ENCODE data around the gene ASB6. TPM values are rescaled to one million over a fixed set of nuclear protein-coding genes. Genes with fewer than 3 reads are reported as not detected.

Gene ASB6, protein sequence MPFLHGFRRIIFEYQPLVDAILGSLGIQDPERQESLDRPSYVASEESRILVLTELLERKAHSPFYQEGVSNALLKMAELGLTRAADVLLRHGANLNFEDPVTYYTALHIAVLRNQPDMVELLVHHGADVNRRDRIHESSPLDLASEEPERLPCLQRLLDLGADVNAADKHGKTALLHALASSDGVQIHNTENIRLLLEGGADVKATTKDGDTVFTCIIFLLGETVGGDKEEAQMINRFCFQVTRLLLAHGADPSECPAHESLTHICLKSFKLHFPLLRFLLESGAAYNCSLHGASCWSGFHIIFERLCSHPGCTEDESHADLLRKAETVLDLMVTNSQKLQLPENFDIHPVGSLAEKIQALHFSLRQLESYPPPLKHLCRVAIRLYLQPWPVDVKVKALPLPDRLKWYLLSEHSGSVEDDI
- 10 to 100 TPM; 25.0 to 33.2 (median 28.1) TPM for total RNA-seq
- 10 to 100 TPM; 18.5 to 40.9 TPM for polyA plus RNA-seq
- total RNA-seq: 42.7 reads per million, percentile 68 among the genes with 10 or more reads in this experiment

DNA sequence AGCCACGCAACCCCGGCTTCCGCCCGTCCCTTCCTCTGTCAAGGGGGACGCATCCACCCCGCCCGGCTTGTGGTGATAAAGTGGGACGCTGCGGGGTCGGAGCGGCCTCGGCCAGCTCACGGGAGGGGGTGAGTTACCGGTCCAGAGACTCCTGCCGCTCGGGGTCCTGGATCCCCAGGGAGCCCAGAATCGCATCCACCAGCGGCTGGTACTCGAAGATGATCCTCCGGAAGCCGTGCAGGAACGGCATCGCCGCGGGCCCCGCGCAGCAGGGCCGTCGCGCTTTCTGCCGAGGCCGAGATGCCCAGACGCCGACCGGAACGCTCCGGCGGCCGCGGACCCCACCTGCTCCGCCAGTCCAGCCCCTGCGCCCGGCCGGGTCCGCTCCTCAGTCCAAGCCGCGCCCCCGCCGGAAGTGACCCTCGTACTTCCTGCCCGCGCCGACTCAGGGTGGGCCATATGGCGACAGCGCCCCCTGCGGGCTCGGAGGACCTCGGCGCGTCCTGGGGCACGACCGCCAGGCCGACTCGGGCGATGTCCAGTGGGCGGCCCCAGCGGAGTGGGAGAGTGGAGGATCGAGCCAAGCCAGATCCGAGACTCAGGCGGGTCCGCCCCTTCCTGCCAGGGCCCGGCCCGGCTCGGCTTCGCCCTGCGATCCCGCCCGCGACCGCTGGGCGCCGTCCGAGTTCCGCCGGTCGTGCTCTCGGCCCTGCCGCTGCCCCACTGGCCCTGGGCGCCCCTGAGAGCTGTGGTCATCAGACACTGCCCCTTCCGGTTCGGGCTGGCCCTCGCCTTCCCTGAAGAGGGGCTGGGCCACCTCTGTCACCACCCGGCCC is at the start of gene ASB6:
Gene ASB6, minus strand, starts transcription at position 402 of the 836 bp plus-strand sequence. Its CDS starts 152 bp downstream, at position 250.
- Histone ChIP-seq H3K4me3 (ENCODE audit: low read length) (peak within 1 kb of the TSS; percentile 97), H3K4me1 (ENCODE audit: control insufficient read depth in 2 of 2, insufficient read depth in 2 of 2, low read length in 2 of 2) (peaks cover 16 to 18% of the 10 kb centered on the region in 2 donors), H3K27ac (ENCODE audit: low read depth, low read length) (peak within 1 kb of the TSS; percentile 80), H3K9me3 (ENCODE audit: control insufficient read depth in 2 of 3, low read length in 3 of 3) (no peaks in the 10 kb centered on the region), H3K36me3 (ENCODE audit: control insufficient read depth in 2 of 3, insufficient read depth in 3 of 3, low read length in 3 of 3) (peaks cover 0 to 38% (median 0%) of the 10 kb centered on the region in 3 experiments), H3K27me3 (ENCODE audit: control insufficient read depth in 2 of 2, insufficient read depth in 2 of 2, low read length in 2 of 2) (no peaks in the 10 kb centered on the region)
- H3K36me3 Mint-ChIP-seq: peaks cover 0 to 9% (median 4%) of the 10 kb centered on the region in 5 donors
- DNase-seq (peak; percentile 80 to 100 (median 87)), ATAC-seq (peak; percentile 96)
- intact Hi-C loops (cut with micrococcal nuclease): loop anchor here (1.0 to 2.0 kb wide), 5 partner anchors 16 to 561 kb away; partner anchors contain the start of genes NTMT1 (in 2 of the 2), DOLPP1 (in 1 of the 2), PRRX2 (in 1 of the 2) and TOR1B (in 1 of the 2)
- H3K4me3 Mint-ChIP-seq: peak within 1 kb of the TSS; percentile 81 to 90 (median 86)
- peaks cover 0 to 2% (median 0%) of the 10 kb centered on the region in 11 donors for H3K9me3 Mint-ChIP-seq
- H3K27me3 Mint-ChIP-seq: no peaks in the 10 kb centered on the region
- H3K27ac Mint-ChIP-seq: peak within 1 kb of the TSS; percentile 80 to 95 (median 89)
- H3K4me1 Mint-ChIP-seq: peaks cover 19 to 31% (median 23%) of the 10 kb centered on the region in 7 donors
- ChIA-PET CTCF (interaction anchor here (0.7 to 1.9 kb wide), 6 partner anchors 11 to 511 kb away, joined by 3 to 8 read pairs (median 4); no protein-coding TSS in a partner anchor), POLR2A (interaction anchor here (0.6 to 4.4 kb wide), 3 partner anchors 16 to 823 kb away, joined by 3 to 24 read pairs (median 4); partner anchors contain the start of genes ENDOG and NTMT1)

DNA sequence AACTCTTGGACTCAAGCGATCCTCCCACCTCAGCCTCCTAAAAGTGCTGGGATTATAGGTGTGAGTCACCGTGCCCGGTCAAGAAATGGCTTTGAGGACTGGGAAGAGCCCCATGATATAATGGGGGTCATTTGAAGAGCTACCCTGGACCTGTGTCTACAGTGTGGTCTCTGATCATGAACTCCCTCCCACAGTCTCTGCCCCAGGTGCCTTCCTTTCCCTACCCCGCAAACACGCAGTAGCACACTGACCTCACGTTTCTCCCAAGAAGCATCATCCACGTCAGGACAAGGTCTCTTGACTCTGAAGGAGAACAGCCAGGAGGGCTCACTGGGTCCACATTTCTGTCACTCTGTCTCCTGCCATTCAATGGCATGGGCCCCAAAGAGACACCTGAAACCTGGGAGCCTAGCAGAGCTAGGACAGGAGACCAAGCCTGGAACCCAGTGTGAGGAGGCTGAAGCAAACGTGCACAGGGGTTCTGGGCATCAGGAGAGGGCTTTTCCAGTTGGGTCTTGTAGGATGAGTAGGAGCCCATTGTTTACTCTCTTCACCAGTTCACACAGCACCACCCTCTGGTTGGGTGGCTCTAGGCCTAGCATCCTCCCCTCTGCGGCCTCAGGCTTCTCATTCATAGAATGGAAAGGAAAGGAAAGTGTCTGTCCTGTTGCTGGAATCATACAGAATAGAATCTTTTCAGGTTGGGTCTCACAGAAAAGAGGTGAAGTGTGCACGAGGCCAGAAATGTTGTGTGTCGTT is 46.5 kb upstream of the ASB6 start:
- no peaks in the 10 kb centered on the region for H3K4me1 ChIP-seq (ENCODE audit: control insufficient read depth in 2 of 2, insufficient read depth in 2 of 2, low read length in 2 of 2)
- DNase-seq: no peak

DNA sequence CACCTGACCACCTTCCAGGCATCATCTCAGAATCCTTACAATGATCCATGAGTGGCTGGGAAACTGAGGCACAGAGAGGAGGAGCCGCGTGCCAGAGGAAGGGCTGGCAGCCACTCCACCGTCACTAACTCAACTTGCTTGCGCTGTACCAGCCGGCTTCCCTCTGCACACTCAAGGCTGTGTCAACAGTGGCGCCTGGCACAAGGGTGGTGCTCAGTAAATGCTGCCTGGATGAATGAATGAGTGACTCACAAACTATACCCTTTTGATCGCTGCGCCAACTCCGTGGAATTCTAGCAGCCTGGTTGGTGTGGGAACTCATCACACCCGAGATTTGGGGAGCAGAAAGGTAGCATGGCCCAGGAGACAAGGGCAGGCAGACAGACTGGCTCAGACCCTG is 45.4 kb upstream of the ASB6 start:
- Mint-ChIP-seq H3K27me3 (peaks cover 0 to 2% (median 0%) of the 10 kb centered on the region in 5 donors), H3K4me3 (no peak overlapping the region), H3K4me1 (no peaks in the 10 kb centered on the region), H3K36me3 (no peaks in the 10 kb centered on the region), H3K27ac (no peak overlapping the region), H3K9me3 (peaks cover 0 to 2% (median 0%) of the 10 kb centered on the region in 11 donors)
- POLR2A ChIA-PET: no interaction called here
- DNase-seq (no peak), ATAC-seq (no peak)
- CTCF ChIA-PET: no interaction called here
- no peak overlapping the region for H3K27ac ChIP-seq (ENCODE audit: low read depth, low read length)
- no peak overlapping the region for H3K4me3 ChIP-seq (ENCODE audit: low read length)
- H3K4me1 ChIP-seq (ENCODE audit: control insufficient read depth in 2 of 2, insufficient read depth in 2 of 2, low read length in 2 of 2): no peaks in the 10 kb centered on the region
- H3K9me3 ChIP-seq (ENCODE audit: control insufficient read depth in 2 of 3, low read length in 3 of 3): no peaks in the 10 kb centered on the region
- no peaks in the 10 kb centered on the region for H3K27me3 ChIP-seq (ENCODE audit: control insufficient read depth in 2 of 2, insufficient read depth in 2 of 2, low read length in 2 of 2)
- intact Hi-C loops (cut with micrococcal nuclease): no loop called here
- no peaks in the 10 kb centered on the region for H3K36me3 ChIP-seq (ENCODE audit: control insufficient read depth in 2 of 3, insufficient read depth in 3 of 3, low read length in 3 of 3)

More for the DNA sequence above, 46.5 kb upstream of the ASB6 start:
- intact Hi-C loops (cut with micrococcal nuclease): no loop called here
- Histone ChIP-seq H3K36me3 (ENCODE audit: control insufficient read depth in 2 of 3, insufficient read depth in 3 of 3, low read length in 3 of 3) (no peaks in the 10 kb centered on the region), H3K27me3 (ENCODE audit: control insufficient read depth in 2 of 2, insufficient read depth in 2 of 2, low read length in 2 of 2) (no peaks in the 10 kb centered on the region), H3K9me3 (ENCODE audit: control insufficient read depth in 2 of 3, low read length in 3 of 3) (no peaks in the 10 kb centered on the region), H3K27ac (ENCODE audit: low read depth, low read length) (no peak overlapping the region), H3K4me3 (ENCODE audit: low read length) (no peak overlapping the region)
- Mint-ChIP-seq H3K27me3 (peaks cover 0 to 2% (median 0%) of the 10 kb centered on the region in 5 donors), H3K27ac (no peak overlapping the region), H3K4me3 (no peak overlapping the region), H3K4me1 (no peaks in the 10 kb centered on the region), H3K36me3 (no peaks in the 10 kb centered on the region), H3K9me3 (peaks cover 0 to 3% (median 0%) of the 10 kb centered on the region in 11 donors)
- POLR2A ChIA-PET: no interaction called here
- ATAC-seq: no peak
- CTCF ChIA-PET: no interaction called here

DNA sequence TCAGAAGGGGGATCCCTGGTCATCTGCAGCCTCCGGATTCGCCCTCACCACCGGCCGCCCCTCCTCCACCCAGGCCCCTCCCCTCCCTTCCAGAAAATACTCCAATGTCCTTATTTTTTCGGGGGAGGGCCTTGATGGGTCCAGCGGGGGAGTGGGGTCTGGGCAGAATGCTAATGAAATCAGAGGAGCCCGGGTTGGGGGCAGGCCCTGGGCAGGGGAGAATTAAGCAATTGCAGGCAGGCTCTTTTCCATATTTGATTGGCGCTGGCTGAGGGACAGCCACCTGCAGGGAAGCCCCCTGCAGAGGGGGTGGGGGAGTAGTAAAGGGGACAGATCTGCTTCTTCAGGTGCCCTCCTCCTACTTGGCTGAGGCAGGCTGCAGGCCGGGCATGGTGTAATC is 44.8 kb upstream of the ASB6 start:
- H3K27me3 Mint-ChIP-seq: peaks cover 0 to 4% (median 0%) of the 10 kb centered on the region in 5 donors
- DNase-seq (no peak), ATAC-seq (no peak)
- H3K4me1 ChIP-seq (ENCODE audit: control insufficient read depth in 2 of 2, insufficient read depth in 2 of 2, low read length in 2 of 2): no peaks in the 10 kb centered on the region
- H3K9me3 Mint-ChIP-seq: no peaks in the 10 kb centered on the region
- H3K9me3 ChIP-seq (ENCODE audit: control insufficient read depth in 2 of 3, low read length in 3 of 3): no peaks in the 10 kb centered on the region
- no peaks in the 10 kb centered on the region for H3K36me3 Mint-ChIP-seq
- no peaks in the 10 kb centered on the region for H3K4me1 Mint-ChIP-seq
- no peaks in the 10 kb centered on the region for H3K36me3 ChIP-seq (ENCODE audit: control insufficient read depth in 2 of 3, insufficient read depth in 3 of 3, low read length in 3 of 3)
- POLR2A ChIA-PET: no interaction called here
- H3K27ac ChIP-seq (ENCODE audit: low read depth, low read length): no peak overlapping the region
- H3K27ac Mint-ChIP-seq: no peak overlapping the region
- H3K27me3 ChIP-seq (ENCODE audit: control insufficient read depth in 2 of 2, insufficient read depth in 2 of 2, low read length in 2 of 2): no peaks in the 10 kb centered on the region
- CTCF ChIA-PET: no interaction called here
- H3K4me3 ChIP-seq (ENCODE audit: low read length): no peak overlapping the region
- intact Hi-C loops (cut with micrococcal nuclease): no loop called here
- no peak overlapping the region for H3K4me3 Mint-ChIP-seq

DNA sequence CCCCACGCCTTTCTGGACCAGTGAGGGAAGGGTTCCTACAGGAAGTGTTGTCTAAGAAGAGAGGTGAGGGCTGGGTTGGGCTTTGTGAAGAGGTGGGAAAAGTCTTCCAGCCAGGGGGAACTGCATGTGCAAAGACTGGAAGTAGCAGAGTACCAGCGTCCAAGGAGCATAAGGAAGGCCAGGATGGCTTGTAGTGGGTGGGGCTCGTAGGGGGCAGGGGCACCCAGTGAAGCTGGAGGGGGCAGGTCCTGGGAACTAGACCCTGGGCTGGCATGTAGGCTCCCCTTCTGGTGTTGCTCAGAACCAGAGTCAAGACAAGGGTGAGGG is 43.9 kb upstream of the ASB6 start:
- no peak overlapping the region for H3K27ac Mint-ChIP-seq
- H3K4me3 Mint-ChIP-seq: no peak overlapping the region
- DNase-seq: no peak
- CTCF ChIA-PET: no interaction called here
- Histone ChIP-seq H3K27ac (ENCODE audit: low read depth, low read length) (no peak overlapping the region), H3K9me3 (ENCODE audit: control insufficient read depth in 2 of 3, low read length in 3 of 3) (no peaks in the 10 kb centered on the region), H3K36me3 (ENCODE audit: control insufficient read depth in 2 of 3, insufficient read depth in 3 of 3, low read length in 3 of 3) (no peaks in the 10 kb centered on the region), H3K4me3 (ENCODE audit: low read length) (no peak overlapping the region), H3K4me1 (ENCODE audit: control insufficient read depth in 2 of 2, insufficient read depth in 2 of 2, low read length in 2 of 2) (no peaks in the 10 kb centered on the region), H3K27me3 (ENCODE audit: control insufficient read depth in 2 of 2, insufficient read depth in 2 of 2, low read length in 2 of 2) (no peaks in the 10 kb centered on the region)
- H3K36me3 Mint-ChIP-seq: no peaks in the 10 kb centered on the region
- H3K9me3 Mint-ChIP-seq: no peaks in the 10 kb centered on the region
- intact Hi-C loops (cut with micrococcal nuclease): no loop called here
- ATAC-seq: no peak
- POLR2A ChIA-PET: no interaction called here
- no peaks in the 10 kb centered on the region for H3K4me1 Mint-ChIP-seq
- peaks cover 0 to 4% (median 0%) of the 10 kb centered on the region in 5 donors for H3K27me3 Mint-ChIP-seq

DNA sequence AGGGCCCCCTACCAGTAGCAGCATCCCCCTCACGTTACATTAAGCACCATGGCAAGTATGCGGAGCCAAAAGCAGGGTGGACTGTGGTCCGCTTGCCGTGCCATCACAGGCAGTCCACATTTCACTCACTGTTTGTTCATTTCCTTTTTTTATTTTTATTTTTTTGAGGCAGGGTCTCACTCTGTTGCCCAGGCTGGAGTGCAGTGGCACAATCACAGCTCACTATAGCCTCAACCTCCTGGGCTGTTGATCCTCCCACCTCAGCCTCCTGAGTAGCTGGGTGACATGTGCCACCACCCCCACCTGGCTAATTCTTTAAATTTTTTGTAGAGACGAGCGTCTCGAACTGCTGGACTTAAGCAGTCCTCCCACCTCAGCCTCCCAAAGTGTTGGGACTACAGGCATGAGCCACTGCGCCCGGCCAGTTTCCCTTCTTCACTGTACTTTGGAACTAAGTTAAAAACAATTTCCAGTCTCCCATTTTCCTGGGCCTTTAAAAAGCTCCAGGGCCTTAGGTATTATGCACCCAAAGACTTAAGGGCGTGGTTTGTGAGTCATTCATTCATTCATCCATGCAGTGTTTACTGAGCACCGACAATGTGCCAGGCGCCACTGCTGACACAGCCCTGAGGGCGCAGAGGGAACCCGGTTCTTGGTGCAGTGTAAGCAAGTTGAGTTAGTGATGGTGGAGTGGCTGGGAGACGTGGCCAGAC is 43.4 kb upstream of the ASB6 start:
- no peak overlapping the region for H3K4me3 Mint-ChIP-seq
- H3K9me3 ChIP-seq (ENCODE audit: control insufficient read depth in 2 of 3, low read length in 3 of 3): no peaks in the 10 kb centered on the region
- no peaks in the 10 kb centered on the region for H3K36me3 ChIP-seq (ENCODE audit: control insufficient read depth in 2 of 3, insufficient read depth in 3 of 3, low read length in 3 of 3)
- H3K4me1 Mint-ChIP-seq: no peaks in the 10 kb centered on the region
- H3K4me3 ChIP-seq (ENCODE audit: low read length): no peak overlapping the region
- no peaks in the 10 kb centered on the region for H3K4me1 ChIP-seq (ENCODE audit: control insufficient read depth in 2 of 2, insufficient read depth in 2 of 2, low read length in 2 of 2)
- H3K27me3 ChIP-seq (ENCODE audit: control insufficient read depth in 2 of 2, insufficient read depth in 2 of 2, low read length in 2 of 2): no peaks in the 10 kb centered on the region
- H3K9me3 Mint-ChIP-seq: no peaks in the 10 kb centered on the region
- DNase-seq (no peak), ATAC-seq (no peak)
- no peaks in the 10 kb centered on the region for H3K36me3 Mint-ChIP-seq
- ChIA-PET CTCF (no interaction called here), POLR2A (no interaction called here)
- intact Hi-C loops (cut with micrococcal nuclease): no loop called here
- H3K27ac Mint-ChIP-seq: no peak overlapping the region
- H3K27ac ChIP-seq (ENCODE audit: low read depth, low read length): no peak overlapping the region
- H3K27me3 Mint-ChIP-seq: peaks cover 0 to 5% (median 0%) of the 10 kb centered on the region in 5 donors

Data from naive thymus-derived CD4-positive, alpha-beta T cell (primary cell).